Cardiac fibroblast (primary cell): ENCODE measurements around the gene CHAF1B.
"Not testable (repeated sequence)": the region's sequence is repeated elsewhere in the genome, so short reads cannot be mapped to it uniquely, and the experiment has no call there.

ENCODE experiments used
- DNase-seq, 2 donors: peaks; one replicate each; pipeline versions ENCODE4 v3.0.0 to v3.0.0-alpha.2; 2010; ENCODE audit warnings: low read depth in 2 of 2
- H3K4me3 ChIP-seq, 2 donors: replicated peaks in 1 of 2; 1 replicate in 1 of 2; 2 replicates in 1 of 2; pipeline ENCODE4 v1.5.1; 2011; ENCODE audit warnings: low read depth in 2 of 2, low read length in 2 of 2, mild to moderate bottlenecking in 2 of 2, moderate library complexity in 1 of 2
- CTCF ChIP-seq: IDR thresholded peaks from one replicate; pipeline ENCODE4 v1.5.1; 2011; ENCODE audit warnings: low read depth, mild to moderate bottlenecking, low read length, inconsistent platforms

The CHAF1B gene

GRCh38 chr21:36385233-36386030, at the start of gene CHAF1B:
Gene CHAF1B, plus strand, starts transcription at chr21:36385392. Its CDS starts 745 bp downstream, at chr21:36386137.
- TF ChIP-seq CTCF, result no peak
- peak within 1 kb of the TSS; percentile 54 to 58 for H3K4me3 ChIP-seq
- DNase-seq, result peak; percentile 75 to 82

GRCh38 chr21:36337099-36337509, 48.1 kb upstream of the CHAF1B start:
- H3K4me3 ChIP-seq, result no peak overlapping the region
- DNase-seq, result peak; percentile 60 to 81
- TF ChIP-seq CTCF, result no peak

GRCh38 chr21:36338975-36339374, 46.2 kb upstream of the CHAF1B start:
- TF ChIP-seq CTCF, result no peak
- DNase-seq, result no peak
- no peak overlapping the region for H3K4me3 ChIP-seq

GRCh38 chr21:36342581-36342980, 42.6 kb upstream of the CHAF1B start:
- not testable (repeated sequence) for DNase-seq

GRCh38 chr21:36344931-36345330, 40.3 kb upstream of the CHAF1B start:
- no peak overlapping the region for H3K4me3 ChIP-seq
- no peak for TF ChIP-seq CTCF
- DNase-seq, result no peak

More at GRCh38 chr21:36342581-36342980, 42.6 kb upstream of the CHAF1B start:
- H3K4me3 ChIP-seq, result not testable (repeated sequence)

GRCh38 chr21:36347278-36347961, 37.8 kb upstream of the CHAF1B start:
- no peak overlapping the region for H3K4me3 ChIP-seq
- peak in 1 of 2 donors; percentile 13 for DNase-seq
- TF ChIP-seq CTCF, result no peak

GRCh38 chr21:36347962-36348328, 37.2 kb upstream of the CHAF1B start:
- DNase-seq, result peak in 1 of 2 donors; percentile 36
- no peak overlapping the region for H3K4me3 ChIP-seq

More at GRCh38 chr21:36347962-36348328, 37.2 kb upstream of the CHAF1B start:
- no peak for TF ChIP-seq CTCF
